NB4 (cell line): ENCODE measurements around the gene ST6GALNAC3.
"Not testable (repeated sequence)": the region's sequence is repeated elsewhere in the genome, so short reads cannot be mapped to it uniquely, and the experiment has no call there.

Experiments
- DNase-seq: peaks from one replicate; pipeline ENCODE4 v3.0.0; 2010; ENCODE audit warnings: low read depth
- H3K4me3 ChIP-seq: one replicate; pipeline ENCODE4 v1.5.1; 2011; ENCODE audit warnings: mild to moderate bottlenecking, low read depth, low read length, moderate library complexity
- MYC ChIP-seq: IDR thresholded peaks from 2 replicates; pipeline ENCODE4 v1.6.1; 2011; ENCODE audit warnings: low read depth, low read length
- POLR2A ChIP-seq: IDR thresholded peaks from 2 replicates; pipeline ENCODE4 v1.6.1; 2011; ENCODE audit warnings: mild to moderate bottlenecking; ENCODE audit not compliant: insufficient read length; ENCODE audit errors: extremely low read depth
- TF ChIP-seq, protein P1 (sequence below): IDR thresholded peaks from 2 replicates; pipeline ENCODE4 v1.6.1; 2011; ENCODE audit warnings: low read depth, low read length
- TF ChIP-seq, protein P2 (sequence below): IDR thresholded peaks from one replicate; pipeline ENCODE4 v1.5.1; 2012; ENCODE audit warnings: low read depth, low read length

Gene ST6GALNAC3

DNA sequence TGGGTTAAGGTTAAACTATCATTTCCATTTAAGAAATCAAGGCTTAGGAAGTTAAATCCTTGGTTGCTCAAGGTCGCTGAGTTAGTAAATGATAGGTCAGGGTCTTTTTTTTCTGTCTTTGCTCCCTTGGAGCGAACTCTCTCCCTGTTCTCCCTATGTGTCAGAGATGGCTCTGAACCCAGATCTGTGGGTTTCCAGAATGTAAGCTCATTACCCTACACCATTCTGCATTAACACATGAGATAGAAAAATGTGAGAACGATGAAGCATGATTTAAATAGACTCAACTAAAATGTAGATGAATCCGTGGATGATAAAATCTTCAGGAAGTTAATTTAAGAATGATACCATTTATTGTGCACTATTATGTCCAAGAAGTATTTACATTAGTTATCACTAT, 25.0 kb upstream of the ST6GALNAC3 start:
- TF ChIP-seq, protein P1, sequence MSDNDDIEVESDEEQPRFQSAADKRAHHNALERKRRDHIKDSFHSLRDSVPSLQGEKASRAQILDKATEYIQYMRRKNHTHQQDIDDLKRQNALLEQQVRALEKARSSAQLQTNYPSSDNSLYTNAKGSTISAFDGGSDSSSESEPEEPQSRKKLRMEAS, result no peak
- no peak for DNase-seq
- H3K4me3 ChIP-seq, result no peak overlapping the region

DNA sequence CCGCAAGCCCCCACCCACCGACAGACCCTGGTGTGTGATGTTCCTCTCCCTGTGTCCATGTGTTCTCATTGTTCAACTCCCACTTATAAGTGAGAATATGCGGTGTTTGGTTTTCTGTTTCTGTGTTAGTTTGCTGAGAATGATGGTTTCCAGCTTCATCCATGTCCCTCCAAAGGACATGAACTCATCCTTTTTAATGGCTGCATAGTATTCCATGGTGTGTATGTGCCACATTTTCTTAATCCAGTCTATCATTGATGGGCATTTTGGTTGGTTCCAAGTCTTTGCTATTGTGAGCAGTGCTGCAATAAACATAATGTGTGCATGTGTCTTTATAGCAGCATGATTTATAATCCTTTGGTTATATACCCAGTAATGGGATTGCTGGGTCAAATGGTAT, 24.5 kb upstream of the ST6GALNAC3 start:
- not testable (repeated sequence) for DNase-seq, H3K4me3 ChIP-seq

DNA sequence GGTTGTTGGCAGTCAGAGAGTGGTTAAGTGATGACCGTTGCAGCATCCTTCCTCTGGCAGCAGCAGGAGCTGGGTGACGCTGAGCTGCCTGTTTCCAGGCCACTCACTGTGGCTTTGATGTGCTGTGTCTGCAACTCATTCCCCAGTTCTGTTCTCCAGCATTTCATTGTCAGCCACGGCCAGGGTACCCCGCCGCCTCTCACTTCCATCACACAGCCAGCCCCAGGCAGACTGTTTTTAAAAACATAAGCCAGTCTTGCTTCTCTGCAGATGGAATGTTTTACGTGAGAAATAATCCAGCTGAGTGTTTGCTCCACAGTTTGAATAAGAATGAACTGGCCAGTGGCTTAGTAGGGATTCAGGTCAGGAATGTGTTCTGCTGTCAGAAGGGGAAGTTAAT, 21.5 kb upstream of the ST6GALNAC3 start:
- TF ChIP-seq, protein P2, sequence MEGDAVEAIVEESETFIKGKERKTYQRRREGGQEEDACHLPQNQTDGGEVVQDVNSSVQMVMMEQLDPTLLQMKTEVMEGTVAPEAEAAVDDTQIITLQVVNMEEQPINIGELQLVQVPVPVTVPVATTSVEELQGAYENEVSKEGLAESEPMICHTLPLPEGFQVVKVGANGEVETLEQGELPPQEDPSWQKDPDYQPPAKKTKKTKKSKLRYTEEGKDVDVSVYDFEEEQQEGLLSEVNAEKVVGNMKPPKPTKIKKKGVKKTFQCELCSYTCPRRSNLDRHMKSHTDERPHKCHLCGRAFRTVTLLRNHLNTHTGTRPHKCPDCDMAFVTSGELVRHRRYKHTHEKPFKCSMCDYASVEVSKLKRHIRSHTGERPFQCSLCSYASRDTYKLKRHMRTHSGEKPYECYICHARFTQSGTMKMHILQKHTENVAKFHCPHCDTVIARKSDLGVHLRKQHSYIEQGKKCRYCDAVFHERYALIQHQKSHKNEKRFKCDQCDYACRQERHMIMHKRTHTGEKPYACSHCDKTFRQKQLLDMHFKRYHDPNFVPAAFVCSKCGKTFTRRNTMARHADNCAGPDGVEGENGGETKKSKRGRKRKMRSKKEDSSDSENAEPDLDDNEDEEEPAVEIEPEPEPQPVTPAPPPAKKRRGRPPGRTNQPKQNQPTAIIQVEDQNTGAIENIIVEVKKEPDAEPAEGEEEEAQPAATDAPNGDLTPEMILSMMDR, result no peak
- no peak for TF ChIP-seq POLR2A
- DNase-seq, result no peak
- no peak overlapping the region for H3K4me3 ChIP-seq

DNA sequence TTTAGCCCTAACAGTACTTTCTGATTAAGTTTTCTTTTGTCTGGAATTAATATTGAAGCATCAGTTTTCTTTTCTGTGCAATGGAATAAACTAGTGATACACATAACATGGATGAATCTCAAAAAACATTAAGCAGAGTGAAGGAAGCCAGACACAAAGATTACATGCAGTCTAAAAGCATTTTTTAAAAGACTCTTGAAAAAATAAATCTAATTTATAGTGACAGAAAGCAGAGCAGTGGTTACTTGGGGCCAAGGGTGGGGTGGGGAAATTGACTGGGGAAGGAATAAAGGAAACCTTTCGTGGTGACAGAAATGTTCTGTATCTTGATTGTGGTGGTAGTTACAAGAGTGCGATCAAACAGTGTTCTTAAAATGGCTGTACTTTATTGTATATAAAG, 20.2 kb upstream of the ST6GALNAC3 start:
- TF ChIP-seq MYC (no peak), POLR2A (no peak)
- TF ChIP-seq, protein P1, result no peak
- TF ChIP-seq, protein P2, result no peak
- H3K4me3 ChIP-seq, result no peak overlapping the region
- no peak for DNase-seq

DNA sequence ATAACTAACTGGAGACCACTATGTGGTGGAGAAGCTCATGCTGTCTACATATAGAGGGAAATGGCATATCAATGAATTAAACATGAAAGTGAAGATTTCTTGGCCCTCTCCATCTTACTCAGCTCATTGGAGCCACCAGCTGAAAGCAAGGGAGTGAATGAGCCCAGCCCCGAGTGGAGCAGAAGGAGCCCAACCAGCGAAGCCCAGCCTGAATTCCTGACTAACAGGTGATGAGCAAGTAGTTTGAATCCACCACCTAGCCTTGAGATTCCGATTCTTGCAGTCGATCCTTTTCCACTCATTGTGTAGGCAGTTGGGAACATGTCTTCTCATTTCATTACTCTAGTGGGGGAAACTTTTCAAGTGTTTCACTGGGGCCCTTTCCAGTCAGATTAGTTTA, 18.6 kb upstream of the ST6GALNAC3 start:
- TF ChIP-seq MYC, result no peak
- TF ChIP-seq, protein P2, result no peak
- TF ChIP-seq, protein P1, result no peak
- no peak for TF ChIP-seq POLR2A
- no peak for DNase-seq
- H3K4me3 ChIP-seq, result no peak overlapping the region

DNA sequence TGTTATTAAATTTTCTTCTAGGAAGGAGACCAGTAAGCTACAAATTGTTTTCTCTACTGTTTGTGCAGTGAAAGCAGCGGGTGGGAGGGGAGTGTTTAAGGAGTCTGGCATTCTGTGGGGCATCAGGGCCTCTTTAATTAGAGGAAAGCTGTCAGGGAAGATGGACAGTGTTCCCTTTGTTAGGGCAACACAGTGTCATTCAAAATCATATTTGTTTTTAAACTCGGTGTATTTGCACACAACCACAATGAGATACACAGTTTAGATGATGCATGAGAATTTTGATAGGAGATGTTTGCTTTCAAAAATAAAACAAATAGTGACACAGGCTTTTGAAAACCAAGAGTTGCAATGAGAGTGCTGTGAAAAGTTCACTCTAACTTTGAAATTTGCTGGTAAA, 15.1 kb upstream of the ST6GALNAC3 start:
- TF ChIP-seq MYC (no peak), POLR2A (no peak)
- TF ChIP-seq, protein P1, result no peak
- TF ChIP-seq, protein P2, result no peak
- no peak overlapping the region for H3K4me3 ChIP-seq
- DNase-seq, result no peak

DNA sequence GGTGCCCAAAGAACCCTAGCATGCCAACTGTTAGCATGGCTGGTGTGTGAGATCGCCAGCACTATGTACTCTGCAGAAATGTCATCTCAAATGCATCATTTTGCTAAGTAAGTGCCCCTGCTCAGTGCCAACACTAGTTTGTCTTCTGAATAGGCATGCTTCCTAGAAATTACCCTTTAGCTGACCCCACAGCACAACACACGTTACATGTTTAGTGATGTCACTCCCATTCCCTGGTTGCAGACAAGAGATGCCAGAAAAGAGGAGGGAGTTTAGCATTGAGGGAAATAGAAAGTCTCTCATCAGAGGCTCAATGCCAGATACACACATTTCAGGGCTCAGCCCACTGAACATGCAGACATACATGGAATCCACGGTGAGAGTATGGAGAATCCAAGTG, 9.3 kb upstream of the ST6GALNAC3 start:
- TF ChIP-seq, protein P1, result no peak
- no peak for TF ChIP-seq MYC
- TF ChIP-seq, protein P2, result no peak
- no peak for TF ChIP-seq POLR2A
- H3K4me3 ChIP-seq, result no peak overlapping the region
- DNase-seq, result no peak
